GM04503 (cell line): Measurements from ENCODE around the gene PRDX2.

Experiments
- DNase-seq: peaks from one replicate; pipeline ENCODE4 v3.0.0-alpha.2; 2012; ENCODE audit warnings: low read depth

Gene PRDX2

DNA sequence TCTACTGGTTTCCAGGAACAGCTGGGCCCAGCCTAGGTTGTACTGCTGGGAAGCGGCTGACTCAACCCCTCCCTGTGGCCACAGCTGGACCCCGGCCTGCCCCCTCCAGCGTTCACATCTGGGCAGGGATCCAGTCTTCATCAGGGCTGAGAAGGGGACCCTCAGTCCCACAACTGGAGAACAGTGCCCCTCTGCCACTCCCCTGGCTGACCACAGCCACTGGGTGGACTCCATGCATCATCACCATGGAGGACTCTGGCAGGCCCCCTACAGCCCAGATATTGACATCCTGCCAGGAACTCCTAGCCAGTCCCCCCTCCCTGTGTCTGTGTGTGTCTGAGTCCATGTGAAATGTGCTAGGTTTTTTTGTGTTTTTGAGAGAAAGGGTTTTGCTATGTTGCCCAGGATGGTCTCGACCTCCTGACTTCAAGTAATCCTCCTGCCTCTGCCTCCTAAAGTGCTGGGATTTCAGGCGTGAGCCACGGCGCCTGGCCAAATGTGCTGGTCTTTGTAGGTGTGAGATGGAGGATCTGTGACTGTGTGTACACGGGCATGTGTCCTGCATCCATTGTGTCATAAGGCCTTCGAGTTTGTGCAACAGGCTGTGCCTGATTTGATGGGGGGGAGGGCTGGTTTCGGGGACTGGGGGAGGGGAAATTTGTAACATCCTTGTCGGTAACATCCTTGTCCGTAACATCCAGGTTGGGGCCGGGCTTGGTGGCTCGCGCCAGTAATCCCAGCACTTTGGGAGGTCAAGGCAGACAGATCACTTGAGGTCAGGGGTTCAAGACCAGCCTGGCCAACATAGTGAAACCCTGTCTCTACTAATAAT is 22.2 kb downstream of the PRDX2 start:
- no peak for DNase-seq

DNA sequence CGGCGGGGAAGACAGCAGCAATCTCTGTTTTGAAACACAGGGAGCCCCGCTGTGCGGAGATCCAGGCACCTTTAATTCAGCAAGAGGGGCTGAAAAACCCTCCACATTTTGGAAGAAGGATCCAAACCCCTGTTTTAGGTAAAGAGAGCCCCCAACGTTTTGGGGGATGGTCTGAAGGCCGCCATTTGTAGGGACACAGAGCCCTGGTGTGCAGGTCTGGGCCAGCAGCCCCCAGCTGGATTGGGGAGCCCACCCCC is 22.8 kb downstream of the PRDX2 start:
- DNase-seq, result no peak

- DNase-seq, result no peak
Observed at GRCh38 chr19:12778017-12778904, 23.3 kb downstream of the PRDX2 start.

DNA sequence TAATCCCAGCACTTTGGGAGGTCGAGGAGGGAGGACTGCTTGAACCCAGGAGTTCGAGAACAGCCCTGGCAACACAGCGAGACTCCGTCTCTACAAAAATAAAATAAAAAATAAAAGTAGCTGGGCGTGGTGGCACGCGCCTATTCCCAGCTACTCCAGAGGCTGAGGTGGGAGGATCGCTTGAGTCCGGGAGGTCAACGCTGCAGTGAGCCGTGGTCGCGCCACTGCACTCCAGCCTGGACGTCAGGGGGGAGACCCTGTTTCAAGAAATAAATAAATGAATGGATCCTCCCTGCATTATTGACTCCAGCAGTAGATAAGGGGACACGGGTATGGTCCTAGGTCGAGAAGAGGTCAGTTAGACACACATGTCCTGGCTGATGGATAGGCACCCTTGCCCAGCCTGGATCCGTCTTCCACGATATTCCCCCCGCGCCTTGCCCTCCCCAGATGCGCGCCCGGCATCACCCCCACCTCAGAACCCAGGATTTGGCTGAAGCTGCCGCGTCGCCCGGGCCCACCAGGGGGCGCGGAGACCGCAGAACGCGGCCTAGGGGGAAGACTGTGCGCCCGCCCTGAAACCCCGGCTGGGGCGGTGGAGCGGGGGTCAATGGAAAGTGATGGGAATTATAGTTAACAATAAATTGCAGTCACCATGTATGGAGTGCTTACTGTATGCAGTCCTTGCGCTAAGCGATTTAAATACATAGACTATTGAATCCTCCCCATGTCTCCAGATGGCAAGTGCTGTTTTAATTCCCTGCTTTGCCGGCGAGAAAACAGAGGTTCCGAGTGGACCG is 24.2 kb downstream of the PRDX2 start:
- DNase-seq, result no peak

GRCh38 chr19:12774588-12775555 is 26.7 kb downstream of the PRDX2 start, which contains the start of gene HOOK2:
HOOK2 (minus strand) TSS chr19:12775552; CDS start chr19:12775449, 103 bp downstream.
- no peak for DNase-seq

DNA sequence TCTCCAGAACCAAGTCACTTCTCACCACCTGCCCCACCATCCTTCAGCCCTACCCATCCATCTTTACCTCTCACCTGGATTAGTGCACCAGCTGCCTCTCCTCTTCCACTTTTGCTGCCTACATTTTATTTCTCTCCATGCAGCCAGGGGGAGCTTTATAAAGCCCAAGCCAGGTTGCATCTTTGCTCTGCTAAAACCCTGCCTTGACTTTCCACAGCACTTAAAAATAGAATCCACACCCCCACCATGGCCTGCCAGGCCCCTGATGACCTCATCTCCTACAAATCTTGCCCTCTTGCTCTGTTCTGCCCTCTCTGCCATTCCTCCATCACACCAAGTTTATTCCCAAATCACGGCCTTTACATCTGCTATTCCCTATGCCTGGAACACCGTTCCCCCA is 28.0 kb downstream of the PRDX2 start:
- no peak for DNase-seq

- no peak for DNase-seq
Observed at GRCh38 chr19:12772323-12772722, 29.3 kb downstream of the PRDX2 start.

DNA sequence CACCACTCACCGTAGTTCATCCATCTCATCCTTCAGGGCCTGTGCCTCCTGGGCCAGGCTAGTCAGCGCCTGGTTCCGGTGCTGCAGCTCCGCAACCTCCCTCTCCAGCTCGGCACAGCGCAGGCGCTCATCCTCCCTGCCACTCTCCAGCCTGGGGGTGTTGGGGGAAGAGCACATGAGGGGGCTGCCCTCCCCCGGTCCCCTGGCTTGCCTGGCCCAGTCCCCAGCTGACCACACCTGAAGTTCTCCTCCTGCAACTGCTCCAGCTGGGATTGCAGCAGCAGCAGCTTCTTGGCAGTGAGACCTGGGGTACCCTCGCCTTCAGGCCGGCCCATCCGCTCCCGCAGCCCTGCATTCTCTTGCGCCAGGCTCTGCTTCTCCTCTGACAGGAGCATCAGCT is 30.7 kb downstream of the PRDX2 start:
- no peak for DNase-seq

DNA sequence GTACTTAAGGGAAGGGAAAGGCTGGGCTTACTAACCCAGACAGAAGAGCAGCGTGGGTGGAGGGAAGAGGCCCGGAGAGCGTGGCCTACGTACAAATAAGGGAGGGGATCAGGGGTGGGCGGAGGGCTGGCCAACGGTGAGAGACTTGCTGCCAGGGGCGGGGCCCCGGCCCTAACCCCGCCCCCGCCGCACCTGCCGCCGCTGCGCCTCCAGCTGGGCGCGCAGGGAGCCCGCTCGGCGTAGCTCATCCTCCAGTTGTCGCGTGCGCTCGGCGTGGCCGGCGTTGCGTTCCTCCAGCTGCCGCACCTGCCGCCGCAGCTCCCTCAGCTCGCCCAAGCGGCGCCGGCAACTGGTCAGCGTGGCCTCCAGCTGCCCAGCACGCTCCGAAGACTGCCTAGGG is 31.9 kb downstream of the PRDX2 start:
- no peak for DNase-seq

DNA sequence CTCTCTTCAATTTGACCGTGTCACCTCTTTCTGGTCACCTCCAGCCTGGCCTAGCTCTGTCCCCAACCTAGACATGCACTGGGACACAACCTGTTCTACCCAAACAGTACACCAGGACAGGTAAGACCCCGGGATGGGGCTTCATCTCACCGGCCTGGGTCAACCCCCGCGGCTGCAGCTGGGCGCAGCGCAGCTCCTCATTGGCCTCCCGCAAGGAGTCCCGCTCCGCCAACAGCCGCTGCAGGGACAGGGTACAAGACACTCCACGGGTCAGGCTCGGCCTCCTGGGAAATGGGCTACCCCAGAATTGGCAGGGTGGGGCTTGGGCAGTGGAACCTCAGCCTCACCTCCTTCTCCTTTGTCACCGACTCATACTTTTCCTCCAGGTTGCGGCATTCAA is 33.9 kb downstream of the PRDX2 start:
- no peak for DNase-seq

DNA sequence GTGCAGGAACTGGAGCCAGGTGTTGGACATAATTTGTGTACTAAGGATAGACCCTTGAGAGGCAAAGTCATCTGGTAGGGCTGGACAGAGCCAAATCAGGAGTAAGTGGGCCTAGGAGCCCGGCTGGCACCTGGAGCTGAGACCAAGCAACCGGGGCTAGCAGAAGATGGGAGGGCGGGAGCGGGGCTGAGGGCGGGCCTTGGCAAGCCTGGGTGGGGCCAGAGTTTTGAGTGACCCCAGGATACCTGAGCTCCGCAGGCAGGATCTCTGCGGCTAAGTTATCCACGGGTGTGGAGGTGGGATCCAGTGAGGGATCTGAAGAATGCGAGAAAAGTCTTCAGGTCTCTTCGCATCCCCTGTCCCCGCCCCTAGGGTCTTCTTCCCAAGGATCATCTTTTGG is 34.5 kb downstream of the PRDX2 start:
- no peak for DNase-seq

DNA sequence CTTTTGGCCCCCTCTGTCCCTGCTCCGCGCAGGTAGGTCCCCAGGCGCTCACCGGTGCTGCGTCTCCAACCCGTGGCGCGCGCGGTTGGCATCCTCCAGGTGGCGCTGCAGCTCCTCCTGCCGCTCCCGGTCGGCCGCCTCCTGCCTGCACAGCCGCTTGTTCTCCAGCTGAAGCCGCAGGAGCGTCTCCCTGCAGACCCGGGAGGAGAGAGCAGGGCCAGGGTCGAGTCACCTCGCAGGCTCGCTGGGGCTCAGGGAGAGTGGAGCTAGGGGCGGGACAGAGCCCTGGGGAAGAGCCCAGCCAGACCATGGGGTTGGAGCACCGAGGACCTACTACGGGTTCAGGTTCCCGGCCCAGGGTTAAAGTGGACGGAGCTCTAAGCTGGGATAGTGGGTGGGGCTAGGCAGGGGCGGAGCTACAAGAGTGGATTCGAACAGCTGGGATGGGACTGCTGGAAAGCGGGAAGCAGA is 35.5 kb downstream of the PRDX2 start:
- DNase-seq, result no peak

DNA sequence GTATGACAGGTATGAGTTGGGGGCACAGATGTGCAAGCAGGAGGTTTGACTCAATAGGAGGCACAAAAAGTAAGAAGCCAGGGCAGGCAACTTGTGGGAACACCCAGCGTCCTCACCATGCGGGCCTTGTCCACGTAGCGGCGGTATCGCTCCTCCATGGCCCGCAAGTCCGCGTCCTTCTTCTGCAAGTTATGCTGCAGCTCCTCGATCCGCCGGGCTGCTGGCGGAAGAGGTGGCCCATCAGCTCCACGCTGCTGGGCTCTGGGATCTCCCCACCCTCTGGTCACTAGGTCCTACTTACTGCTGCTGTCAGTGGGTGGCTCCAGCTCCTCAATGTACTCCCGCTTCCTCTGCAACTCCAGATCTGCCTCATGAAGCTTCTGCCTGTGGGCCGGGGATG is 36.9 kb downstream of the PRDX2 start:
- DNase-seq, result no peak

GRCh38 chr19:12763100-12763499 is 38.5 kb downstream of the PRDX2 start:
- DNase-seq, result no peak

- DNase-seq, result no peak
Observed at GRCh38 chr19:12759686-12760085, 41.9 kb downstream of the PRDX2 start.

DNA sequence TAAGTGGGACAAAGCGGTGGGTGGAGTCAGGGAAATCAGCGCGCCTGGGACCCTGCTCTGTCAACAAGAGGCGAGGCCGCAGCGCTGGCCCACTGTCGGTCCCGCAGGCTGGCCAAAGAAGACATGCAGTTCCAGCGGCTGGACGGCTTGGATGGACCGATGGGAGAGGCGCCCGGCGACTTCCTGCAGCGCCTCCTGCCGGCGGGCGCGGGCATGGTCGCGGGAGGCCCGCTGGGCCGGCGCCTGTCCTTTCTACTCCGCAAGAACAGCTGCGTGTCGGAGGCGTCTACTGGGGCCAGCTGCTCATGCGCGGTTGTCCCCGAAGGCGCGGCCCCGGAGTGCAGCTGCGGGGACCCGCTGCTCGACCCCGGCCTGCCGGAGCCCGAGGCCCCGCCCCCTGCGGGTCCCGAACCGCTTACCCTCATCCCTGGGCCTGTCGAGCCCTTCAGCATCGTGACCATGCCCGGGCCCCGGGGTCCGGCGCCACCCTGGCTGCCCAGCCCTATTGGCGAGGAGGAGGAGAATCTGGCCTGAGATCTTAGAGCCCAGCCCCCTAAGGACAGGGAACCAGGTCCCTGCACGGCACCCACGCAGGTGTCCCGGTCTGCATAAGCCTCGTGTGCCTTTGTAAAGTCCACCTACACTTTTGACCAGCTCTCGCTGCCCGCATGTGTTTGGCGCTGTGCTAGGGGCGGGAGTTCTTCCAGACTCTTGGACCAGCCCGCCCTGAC is 43.9 kb downstream of the PRDX2 start:
- DNase-seq, result no peak

GRCh38 chr19:12756150-12756883 is 45.3 kb downstream of the PRDX2 start:
- no peak for DNase-seq

- no peak for DNase-seq
Observed at GRCh38 chr19:12754465-12755196, 47.0 kb downstream of the PRDX2 start.
